H1 (cell line): ENCODE data around the gene IGFBP6.

Experiments used
- BACH1 ChIP-seq: IDR thresholded peaks from 2 replicates; pipeline ENCODE4 v1.6.1; 2012; ENCODE audit warnings: low read length, improper control_type of control experiment
- EP300 ChIP-seq, 2 experiments: IDR thresholded peaks; 1 replicate in 1 of 2; 2 replicates in 1 of 2; pipeline ENCODE4 v1.6.1; 2011 to 2012; ENCODE audit warnings: low read depth in 2 of 2, low read length in 2 of 2, mild to moderate bottlenecking in 2 of 2, borderline replicate concordance in 1 of 2, inconsistent platforms in 1 of 2, moderate library complexity in 1 of 2
- EZH2 ChIP-seq: fragments of 200-600 bp; sonication (generic); IDR thresholded peaks from 2 replicates; pipeline ENCODE4 v1.7.1; 2012; ENCODE audit warnings: low read depth, mild to moderate bottlenecking, moderate library complexity, low read length, inconsistent platforms; ENCODE audit not compliant: severe bottlenecking
- FOSL1 ChIP-seq: IDR thresholded peaks from 2 replicates; pipeline ENCODE4 v1.6.1; 2011; ENCODE audit warnings: mild to moderate bottlenecking, low read depth, low read length, moderate library complexity; ENCODE audit not compliant: insufficient read depth
- GABPA ChIP-seq: IDR thresholded peaks from 2 replicates; pipeline ENCODE4 v1.6.1; 2011; ENCODE audit warnings: mild to moderate bottlenecking, low read length, moderate library complexity, borderline replicate concordance; ENCODE audit not compliant: insufficient read depth
- GTF2F1 ChIP-seq: IDR thresholded peaks from 2 replicates; pipeline ENCODE4 v1.6.1; 2012; ENCODE audit warnings: low read depth, low read length, improper control_type of control experiment, borderline replicate concordance
- JUN ChIP-seq: IDR thresholded peaks from 2 replicates; pipeline ENCODE4 v1.6.1; 2011; ENCODE audit warnings: low read depth, mild to moderate bottlenecking, improper control_type of control experiment, low read length
- POLR2A ChIP-seq, 2 experiments: IDR thresholded peaks; 1 replicate in 1 of 2; 2 replicates in 1 of 2; pipeline ENCODE4 v1.6.1; 2011; ENCODE audit warnings: low read depth in 2 of 2, low read length in 2 of 2, mild to moderate bottlenecking in 2 of 2; ENCODE audit errors: control extremely low read depth in 1 of 2
- SIN3A ChIP-seq, 2 experiments: IDR thresholded peaks in 1 of 2; conservative IDR thresholded peaks in 1 of 2; 2 replicates each; pipeline ENCODE4 v1.6.1; 2011 to 2012; ENCODE audit warnings: low read length in 2 of 2, improper control_type of control experiment in 1 of 2, low read depth in 1 of 2, mild to moderate bottlenecking in 1 of 2
- TAF1 ChIP-seq: IDR thresholded peaks from 2 replicates; pipeline ENCODE4 v1.6.1; 2011; ENCODE audit warnings: mild to moderate bottlenecking, low read depth, low read length
- TBP ChIP-seq: IDR thresholded peaks from 2 replicates; pipeline ENCODE4 v1.6.1; 2011; ENCODE audit warnings: low read depth, low read length, improper control_type of control experiment
- TF ChIP-seq, protein P1 (sequence below), 3 experiments: IDR thresholded peaks; 1 replicate in 2 of 3; 2 replicates in 1 of 3; pipeline versions ENCODE4 v1.5.1 to v1.6.1; 2011; ENCODE audit warnings: low read length in 3 of 3, mild to moderate bottlenecking in 3 of 3, inconsistent platforms in 2 of 3, low read depth in 1 of 3, moderate library complexity in 1 of 3; ENCODE audit not compliant: insufficient read depth in 1 of 3; ENCODE audit errors: control extremely low read depth in 1 of 3
- TF ChIP-seq, protein P2 (sequence below): IDR thresholded peaks from 2 replicates; pipeline ENCODE4 v1.6.1; 2011; ENCODE audit warnings: low read depth, mild to moderate bottlenecking, low read length; ENCODE audit not compliant: insufficient read depth

DNA sequence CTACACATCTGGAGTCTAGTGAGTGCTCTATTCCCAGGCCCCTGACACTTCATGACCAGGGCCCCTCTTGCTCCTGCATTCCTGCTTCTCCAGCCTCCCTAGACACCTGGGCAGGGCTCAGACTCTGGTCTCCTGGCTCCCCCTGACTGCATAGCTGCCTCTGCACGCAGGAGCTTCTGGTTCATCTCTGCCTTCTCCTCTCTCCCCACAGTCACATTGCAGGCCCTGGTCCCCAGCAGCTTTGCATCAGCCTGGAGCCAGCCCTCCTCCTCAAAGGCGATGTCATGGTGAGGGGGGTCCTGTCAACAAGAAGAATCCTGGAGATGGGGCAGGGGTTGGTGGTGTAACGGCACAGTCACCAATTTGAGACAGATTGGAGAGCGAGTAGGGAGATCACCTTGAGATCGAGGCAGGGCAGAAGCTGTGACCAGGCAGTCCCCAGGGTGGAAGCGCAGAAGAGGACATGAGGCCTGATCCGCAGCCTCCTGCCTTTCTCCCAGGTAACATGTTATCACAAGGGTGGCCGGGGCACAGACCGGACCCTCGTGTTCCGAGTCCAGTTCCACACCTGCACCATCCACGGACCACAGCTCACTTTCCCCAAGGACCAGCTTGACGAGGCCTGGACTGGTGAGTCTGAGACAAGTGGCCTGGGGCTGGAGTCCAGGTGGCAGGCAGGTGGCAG lies 39.5 kb upstream of the IGFBP6 start:
- TF ChIP-seq, protein P1, sequence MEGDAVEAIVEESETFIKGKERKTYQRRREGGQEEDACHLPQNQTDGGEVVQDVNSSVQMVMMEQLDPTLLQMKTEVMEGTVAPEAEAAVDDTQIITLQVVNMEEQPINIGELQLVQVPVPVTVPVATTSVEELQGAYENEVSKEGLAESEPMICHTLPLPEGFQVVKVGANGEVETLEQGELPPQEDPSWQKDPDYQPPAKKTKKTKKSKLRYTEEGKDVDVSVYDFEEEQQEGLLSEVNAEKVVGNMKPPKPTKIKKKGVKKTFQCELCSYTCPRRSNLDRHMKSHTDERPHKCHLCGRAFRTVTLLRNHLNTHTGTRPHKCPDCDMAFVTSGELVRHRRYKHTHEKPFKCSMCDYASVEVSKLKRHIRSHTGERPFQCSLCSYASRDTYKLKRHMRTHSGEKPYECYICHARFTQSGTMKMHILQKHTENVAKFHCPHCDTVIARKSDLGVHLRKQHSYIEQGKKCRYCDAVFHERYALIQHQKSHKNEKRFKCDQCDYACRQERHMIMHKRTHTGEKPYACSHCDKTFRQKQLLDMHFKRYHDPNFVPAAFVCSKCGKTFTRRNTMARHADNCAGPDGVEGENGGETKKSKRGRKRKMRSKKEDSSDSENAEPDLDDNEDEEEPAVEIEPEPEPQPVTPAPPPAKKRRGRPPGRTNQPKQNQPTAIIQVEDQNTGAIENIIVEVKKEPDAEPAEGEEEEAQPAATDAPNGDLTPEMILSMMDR (IDR thresholded peaks at IDR 0.05; ENCODE audit: control extremely low read depth in 1 of 3, insufficient read depth in 1 of 3, low read depth in 1 of 3, low read length in 3 of 3), result no peak
- TF ChIP-seq BACH1 (no peak), TAF1 (no peak), POLR2A (IDR thresholded peaks at IDR 0.05; ENCODE audit: control extremely low read depth in 1 of 2, low read depth in 2 of 2, low read length in 2 of 2) (no peak), GABPA (no peak), GTF2F1 (no peak), EP300 (IDR thresholded peaks at IDR 0.05; ENCODE audit: borderline replicate concordance in 1 of 2, low read depth in 2 of 2, low read length in 2 of 2) (no peak), JUN (no peak), TBP (no peak), SIN3A (conservative IDR thresholded peaks at IDR 0.05 in 1 of 2, IDR thresholded peaks at IDR 0.05 in 1 of 2; ENCODE audit: low read depth in 1 of 2, low read length in 2 of 2) (no peak), FOSL1 (no peak), EZH2 (no peak)
- TF ChIP-seq, protein P2, sequence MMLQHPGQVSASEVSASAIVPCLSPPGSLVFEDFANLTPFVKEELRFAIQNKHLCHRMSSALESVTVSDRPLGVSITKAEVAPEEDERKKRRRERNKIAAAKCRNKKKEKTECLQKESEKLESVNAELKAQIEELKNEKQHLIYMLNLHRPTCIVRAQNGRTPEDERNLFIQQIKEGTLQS, result no peak
